DMS 273 (cell line): Measurements from ENCODE around the gene LPAR1.

ENCODE experiments used
- DNase-seq: peaks from one replicate; lab custom pipeline; 2025; ENCODE audit not compliant: unreplicated experiment; lab: John Stamatoyannopoulos, UW

Gene LPAR1

GRCh38 chr9:110960288-110960687 lies 78.0 kb downstream of the LPAR1 start:
- no peak for DNase-seq

- DNase-seq = no peak
Measured at GRCh38 chr9:110958847-110959246, 79.4 kb downstream of the LPAR1 start.

- no peak for DNase-seq
Measured at GRCh38 chr9:110954822-110955291, 83.4 kb downstream of the LPAR1 start.

GRCh38 chr9:110952540-110952859 lies 85.8 kb downstream of the LPAR1 start:
- no peak for DNase-seq

GRCh38 chr9:110951805-110952539 lies 86.3 kb downstream of the LPAR1 start:
- peak; percentile 8 for DNase-seq

- no peak for DNase-seq
Measured at GRCh38 chr9:110950041-110950645, 88.1 kb downstream of the LPAR1 start.

- DNase-seq = no peak
Measured at GRCh38 chr9:110949081-110949480, 89.2 kb downstream of the LPAR1 start.

- DNase-seq = peak; percentile 36
Measured at GRCh38 chr9:110947491-110948044, 90.7 kb downstream of the LPAR1 start.

GRCh38 chr9:110942522-110942921 lies 95.7 kb downstream of the LPAR1 start:
- DNase-seq = no peak

GRCh38 chr9:110940951-110941557 lies 97.2 kb downstream of the LPAR1 start:
- no peak for DNase-seq

- DNase-seq = no peak
Measured at GRCh38 chr9:110939573-110939972, 98.7 kb downstream of the LPAR1 start.

- no peak for DNase-seq
Measured at GRCh38 chr9:110939047-110939446, 99.2 kb downstream of the LPAR1 start.

- DNase-seq = no peak
Measured at GRCh38 chr9:110938242-110938641, 100.0 kb downstream of the LPAR1 start.

GRCh38 chr9:110936719-110937452 lies 101.4 kb downstream of the LPAR1 start:
- no peak for DNase-seq

GRCh38 chr9:110936237-110936636 lies 102.0 kb downstream of the LPAR1 start:
- DNase-seq = no peak

GRCh38 chr9:110935829-110936228 lies 102.4 kb downstream of the LPAR1 start:
- DNase-seq = no peak

GRCh38 chr9:110933350-110934001 lies 104.8 kb downstream of the LPAR1 start:
- no peak for DNase-seq

GRCh38 chr9:110932863-110933262 lies 105.4 kb downstream of the LPAR1 start:
- DNase-seq = no peak

GRCh38 chr9:110928599-110928998 lies 109.7 kb downstream of the LPAR1 start:
- no peak for DNase-seq

GRCh38 chr9:110926828-110927487 lies 111.3 kb downstream of the LPAR1 start:
- DNase-seq = no peak
